Activated T-cell treated with anti-CD3 and anti-CD28 coated beads, Interleukin-2, amount 50 U/mL, for 4 hours (primary cell): ENCODE measurements around the gene CABP2. TPM values are rescaled to one million over a fixed set of nuclear protein-coding genes. Genes with fewer than 3 reads are reported as not detected.
"Not testable (repeated sequence)": the region's sequence is repeated elsewhere in the genome, so short reads cannot be mapped to it uniquely, and the experiment has no call there.

Experiments
- ATAC-seq, 2 donors: fragments of 200-7000 bp; cut with Tn5 transposase; one replicate each; pipeline ENCODE4 v1.10.0; 2021
- DNase-seq: peaks from one replicate; pipeline ENCODE4 v3.0.0-alpha.2; 2020
- H3K27me3 Mint-ChIP-seq: one replicate; pipeline ENCODE4 v1.8.0; 2021; ENCODE audit warnings: low read depth, mixed read lengths
- H3K36me3 Mint-ChIP-seq: one replicate; pipeline ENCODE4 v1.8.0; 2022; ENCODE audit warnings: mixed read lengths; ENCODE audit not compliant: insufficient read depth
- H3K4me1 Mint-ChIP-seq: one replicate; pipeline ENCODE4 v1.8.0; 2021; ENCODE audit warnings: low read depth, mixed read lengths
- H3K4me3 Mint-ChIP-seq: one replicate; pipeline ENCODE4 v1.8.0; 2021; ENCODE audit warnings: mild to moderate bottlenecking, moderate library complexity, mixed read lengths
- H3K9me3 Mint-ChIP-seq: one replicate; pipeline ENCODE4 v1.8.0; 2021; ENCODE audit warnings: mixed read lengths
- total RNA-seq, 3 donors: library from RNA; stranded (reverse); gene quantifications; one replicate each; pipeline ENCODE4 v1.2.1, GENCODE V29; 2021

Gene CABP2
- total RNA-seq, 3 donors from 2014 or later, result not detected

DNA sequence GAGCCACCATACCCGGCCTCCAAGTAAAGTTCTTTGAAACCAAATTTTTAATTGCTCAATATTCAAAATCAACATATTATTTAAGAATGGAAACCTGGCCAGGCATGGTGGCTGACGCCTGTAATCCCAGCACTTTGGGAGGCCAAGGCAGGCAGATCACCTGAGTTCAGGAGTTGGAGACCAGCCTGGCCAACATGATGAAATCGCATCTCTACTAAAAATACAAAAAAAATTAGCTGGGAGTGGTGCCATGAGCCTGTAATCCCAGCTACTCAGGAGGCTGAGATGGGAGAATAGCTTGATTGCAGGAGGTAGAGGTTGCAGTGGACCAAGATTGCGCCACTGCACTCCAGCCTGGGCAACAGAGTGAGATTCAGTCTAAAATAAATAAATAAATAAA lies 24.9 kb upstream of the CABP2 start:
- not testable (repeated sequence) for ATAC-seq, H3K9me3 Mint-ChIP-seq, H3K27me3 Mint-ChIP-seq, DNase-seq, H3K4me3 Mint-ChIP-seq, H3K36me3 Mint-ChIP-seq, H3K4me1 Mint-ChIP-seq

GRCh38 chr11:67545280-67545679 lies 22.0 kb upstream of the CABP2 start:
- ATAC-seq (no peak), DNase-seq (no peak)
- Mint-ChIP-seq H3K9me3 (no peaks in the 10 kb centered on the region), H3K4me3 (no peak overlapping the region), H3K36me3 (no peaks in the 10 kb centered on the region), H3K27me3 (peaks cover 2% of the 10 kb centered on the region), H3K4me1 (no peaks in the 10 kb centered on the region)

GRCh38 chr11:67544616-67545242 lies 21.5 kb upstream of the CABP2 start:
- Mint-ChIP-seq H3K27me3 (peaks cover 2% of the 10 kb centered on the region), H3K4me3 (no peak overlapping the region), H3K36me3 (no peaks in the 10 kb centered on the region), H3K4me1 (no peaks in the 10 kb centered on the region), H3K9me3 (no peaks in the 10 kb centered on the region)
- ATAC-seq, result no peak
- no peak for DNase-seq

- H3K9me3 Mint-ChIP-seq, result no peaks in the 10 kb centered on the region
- no peaks in the 10 kb centered on the region for H3K36me3 Mint-ChIP-seq
- no peak overlapping the region for H3K4me3 Mint-ChIP-seq
- no peak for DNase-seq
- H3K27me3 Mint-ChIP-seq, result no peaks in the 10 kb centered on the region
- no peaks in the 10 kb centered on the region for H3K4me1 Mint-ChIP-seq
- no peak for ATAC-seq
These were observed 20.3 kb upstream of the CABP2 start for GRCh38 chr11:67543585-67543984.

DNA sequence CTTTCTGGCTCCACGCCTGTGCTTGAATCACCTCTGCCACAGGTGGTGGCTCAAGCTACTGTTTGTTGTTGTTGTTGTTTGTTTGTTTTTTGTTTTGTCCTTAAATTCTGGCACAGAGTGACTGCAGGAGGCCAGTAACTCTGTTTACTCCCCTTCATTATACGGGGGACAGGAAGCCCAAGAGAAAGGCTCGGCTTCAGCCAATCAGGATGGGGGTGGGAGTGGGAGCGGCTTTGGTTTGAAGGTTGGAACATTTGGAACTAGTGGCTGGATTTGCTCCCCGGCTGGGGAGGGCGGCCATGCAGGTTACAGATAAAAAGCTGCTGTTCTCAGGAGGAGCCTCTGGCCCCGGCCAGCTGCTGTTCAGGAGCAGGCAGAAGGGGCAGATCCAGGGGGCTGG lies 19.7 kb upstream of the CABP2 start:
- Mint-ChIP-seq H3K27me3 (no peaks in the 10 kb centered on the region), H3K36me3 (no peaks in the 10 kb centered on the region), H3K4me1 (no peaks in the 10 kb centered on the region), H3K9me3 (no peaks in the 10 kb centered on the region), H3K4me3 (no peak overlapping the region)
- ATAC-seq, result no peak
- DNase-seq, result no peak

DNA sequence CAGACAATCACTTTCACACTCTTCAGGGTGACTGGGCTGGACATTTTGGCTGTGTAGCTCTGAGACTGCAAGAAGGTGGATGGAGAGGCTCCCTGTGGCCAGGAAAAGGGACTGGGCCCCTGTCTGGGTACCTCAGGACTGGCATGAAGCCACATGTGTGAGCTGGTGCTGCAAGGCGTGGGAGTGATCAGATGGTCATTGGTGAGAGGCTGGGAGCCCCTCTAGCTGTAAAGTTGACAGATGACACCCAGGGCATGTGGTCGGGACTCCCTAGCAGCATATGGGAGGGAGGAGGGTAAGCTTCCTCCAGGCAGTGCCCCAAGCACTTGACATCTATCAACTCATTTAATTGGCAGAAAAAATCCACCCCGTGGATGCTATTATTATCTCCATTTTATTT lies 18.9 kb upstream of the CABP2 start:
- H3K27me3 Mint-ChIP-seq, result no peaks in the 10 kb centered on the region
- no peaks in the 10 kb centered on the region for H3K9me3 Mint-ChIP-seq
- ATAC-seq (no peak), DNase-seq (no peak)
- no peaks in the 10 kb centered on the region for H3K36me3 Mint-ChIP-seq
- no peaks in the 10 kb centered on the region for H3K4me1 Mint-ChIP-seq
- no peak overlapping the region for H3K4me3 Mint-ChIP-seq

- ATAC-seq (no peak), DNase-seq (no peak)
- no peak overlapping the region for H3K4me3 Mint-ChIP-seq
These were observed 18.0 kb upstream of the CABP2 start for GRCh38 chr11:67541198-67541597.

GRCh38 chr11:67539550-67539949 lies 16.3 kb upstream of the CABP2 start:
- Mint-ChIP-seq H3K27me3 (no peaks in the 10 kb centered on the region), H3K9me3 (peaks cover 1% of the 10 kb centered on the region), H3K36me3 (no peaks in the 10 kb centered on the region), H3K4me1 (no peaks in the 10 kb centered on the region), H3K4me3 (no peak overlapping the region)
- no peak for DNase-seq
- ATAC-seq, result no peak

More at GRCh38 chr11:67541198-67541597, 18.0 kb upstream of the CABP2 start:
- Mint-ChIP-seq H3K36me3 (no peaks in the 10 kb centered on the region), H3K4me1 (no peaks in the 10 kb centered on the region), H3K9me3 (no peaks in the 10 kb centered on the region), H3K27me3 (no peaks in the 10 kb centered on the region)

- ATAC-seq (no peak), DNase-seq (no peak)
- H3K27me3 Mint-ChIP-seq, result peaks cover under 1% of the 10 kb centered on the region
- H3K4me1 Mint-ChIP-seq, result no peaks in the 10 kb centered on the region
- H3K36me3 Mint-ChIP-seq, result no peaks in the 10 kb centered on the region
- H3K4me3 Mint-ChIP-seq, result no peak overlapping the region
- H3K9me3 Mint-ChIP-seq, result peaks cover 5% of the 10 kb centered on the region
These were observed 15.7 kb upstream of the CABP2 start for GRCh38 chr11:67538823-67539505.

DNA sequence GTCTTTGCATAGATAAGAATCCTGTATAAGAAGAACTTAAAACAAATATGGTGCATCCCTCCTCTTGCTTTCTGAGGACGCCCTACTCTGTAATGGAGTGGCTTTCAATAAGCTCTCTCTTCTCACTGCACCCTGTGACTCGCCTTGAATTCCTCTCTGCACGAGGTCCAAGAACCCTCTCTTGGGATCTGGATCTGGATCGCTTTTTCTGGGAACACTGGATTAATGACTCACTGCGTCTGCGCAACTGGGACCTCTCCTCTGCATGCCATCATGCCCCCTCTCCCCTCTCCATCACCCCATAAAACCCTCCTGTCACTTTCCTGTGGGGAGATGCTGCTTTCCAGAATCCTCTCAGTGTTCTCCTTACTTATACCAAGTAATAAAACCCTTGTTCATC lies 15.1 kb upstream of the CABP2 start:
- Mint-ChIP-seq H3K27me3 (peaks cover 3% of the 10 kb centered on the region), H3K4me3 (no peak overlapping the region), H3K9me3 (peaks cover 10% of the 10 kb centered on the region), H3K36me3 (no peaks in the 10 kb centered on the region), H3K4me1 (no peaks in the 10 kb centered on the region)
- ATAC-seq (no peak), DNase-seq (no peak)

DNA sequence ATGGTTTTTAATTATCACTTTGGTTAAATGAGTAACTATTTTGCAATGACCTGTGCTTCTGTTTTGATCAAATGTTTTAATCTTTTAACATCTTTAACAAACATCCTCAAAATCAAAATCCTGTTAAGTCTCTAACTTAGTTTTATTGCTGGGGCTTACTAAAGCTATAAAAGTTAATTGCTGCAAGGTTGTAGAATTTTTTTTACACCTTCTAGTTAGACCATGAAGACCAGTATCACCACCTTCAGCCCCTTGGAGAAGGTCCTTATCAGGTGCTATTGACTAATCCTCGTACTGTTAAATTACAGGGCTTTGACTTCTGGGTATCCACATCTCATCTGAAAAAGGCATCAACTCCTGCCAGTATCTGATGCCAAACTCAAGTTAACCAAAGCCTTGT lies 12.3 kb upstream of the CABP2 start:
- DNase-seq, result no peak
- Mint-ChIP-seq H3K4me1 (no peaks in the 10 kb centered on the region), H3K9me3 (peaks cover 10% of the 10 kb centered on the region), H3K4me3 (no peak overlapping the region), H3K36me3 (no peaks in the 10 kb centered on the region), H3K27me3 (peaks cover 3% of the 10 kb centered on the region)
- no peak for ATAC-seq

DNA sequence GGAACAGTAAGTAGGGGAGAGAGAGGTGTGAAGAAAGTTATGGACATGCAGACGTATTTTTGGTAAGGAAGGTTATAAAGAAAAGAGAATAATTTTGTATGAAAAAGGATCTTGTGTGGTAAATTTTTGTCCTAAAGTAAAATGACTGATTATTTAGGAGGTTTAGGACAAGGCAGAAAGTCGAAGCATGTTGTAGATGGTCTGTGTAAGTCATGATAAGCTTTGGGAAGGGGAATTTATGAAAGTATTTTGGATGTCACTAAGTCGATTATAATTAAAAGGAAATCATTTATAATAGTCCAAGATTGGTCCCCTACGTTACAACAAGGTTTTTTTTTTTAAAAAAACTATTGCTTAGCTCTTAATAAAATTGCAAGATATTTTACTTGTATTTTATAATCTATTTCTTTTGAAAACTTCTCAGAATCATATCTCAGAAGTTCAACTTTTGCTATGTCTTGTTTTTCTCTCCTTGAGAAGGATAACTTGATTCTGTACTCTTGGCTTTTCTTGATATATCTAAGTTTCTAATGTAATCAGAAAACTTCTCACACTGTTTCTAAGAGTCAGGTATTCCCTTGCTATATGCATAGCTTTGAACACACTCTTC lies 10.9 kb upstream of the CABP2 start:
- no peaks in the 10 kb centered on the region for H3K4me1 Mint-ChIP-seq
- ATAC-seq (no peak), DNase-seq (no peak)
- peaks cover 10% of the 10 kb centered on the region for H3K9me3 Mint-ChIP-seq
- no peaks in the 10 kb centered on the region for H3K36me3 Mint-ChIP-seq
- peaks cover 5% of the 10 kb centered on the region for H3K27me3 Mint-ChIP-seq
- H3K4me3 Mint-ChIP-seq, result no peak overlapping the region

- no peak for DNase-seq
- peaks cover 6% of the 10 kb centered on the region for H3K27me3 Mint-ChIP-seq
- no peak for ATAC-seq
- peaks cover 10% of the 10 kb centered on the region for H3K9me3 Mint-ChIP-seq
- no peaks in the 10 kb centered on the region for H3K4me1 Mint-ChIP-seq
- H3K4me3 Mint-ChIP-seq, result no peak overlapping the region
- no peaks in the 10 kb centered on the region for H3K36me3 Mint-ChIP-seq
These were observed 9.6 kb upstream of the CABP2 start for GRCh38 chr11:67532889-67533288.

DNA sequence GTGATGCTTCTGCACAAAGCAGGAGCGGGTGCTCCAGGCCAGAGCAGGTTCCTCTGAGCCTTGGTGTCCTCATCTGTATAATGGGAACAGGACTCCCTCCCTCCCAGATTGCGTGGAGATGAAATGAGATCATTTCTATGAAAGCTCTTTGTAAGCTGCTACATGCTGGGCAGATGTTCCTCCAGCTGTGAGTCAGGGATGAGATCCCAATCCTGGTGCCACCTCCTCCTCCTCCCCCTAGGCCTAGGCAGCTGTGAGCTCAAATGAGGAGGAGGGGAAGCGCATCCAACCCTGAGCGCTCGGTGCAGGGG lies 7.0 kb upstream of the CABP2 start:
- no peak for ATAC-seq

DNA sequence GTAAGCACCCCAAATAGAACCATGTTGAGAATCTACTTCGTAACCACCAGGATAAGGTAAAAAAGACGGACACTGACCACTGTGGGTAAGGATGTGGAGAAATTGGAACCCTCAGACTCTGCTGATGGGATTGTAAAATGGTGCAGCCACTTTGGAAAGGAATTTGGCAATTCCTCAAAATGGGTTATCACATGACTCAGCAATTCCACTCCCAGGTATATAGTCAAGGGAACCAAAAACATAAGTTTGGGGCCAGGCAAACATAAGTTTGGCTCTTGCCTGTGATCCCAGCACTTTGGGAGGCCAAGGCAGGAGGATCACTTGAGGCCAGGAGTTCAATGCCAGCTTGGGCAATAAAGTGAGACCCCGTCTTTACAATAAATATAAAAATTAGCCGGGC lies 5.1 kb upstream of the CABP2 start:
- Mint-ChIP-seq H3K9me3 (no peaks in the 10 kb centered on the region), H3K4me1 (no peaks in the 10 kb centered on the region), H3K36me3 (no peaks in the 10 kb centered on the region), H3K4me3 (no peak overlapping the region), H3K27me3 (peaks cover 3% of the 10 kb centered on the region)
- DNase-seq (no peak), ATAC-seq (no peak)

More for the DNA sequence above, 7.0 kb upstream of the CABP2 start:
- Mint-ChIP-seq H3K27me3 (peaks cover 6% of the 10 kb centered on the region), H3K36me3 (no peaks in the 10 kb centered on the region), H3K9me3 (peaks cover 10% of the 10 kb centered on the region), H3K4me1 (no peaks in the 10 kb centered on the region), H3K4me3 (no peak overlapping the region)
- DNase-seq, result no peak
